Epithelial cell of proximal tubule (primary cell): Measurements from ENCODE around the gene DRG1. TPM values are rescaled to one million over a fixed set of nuclear protein-coding genes. Genes with fewer than 3 reads are reported as not detected.
"Not testable (repeated sequence)": the region's sequence is repeated elsewhere in the genome, so short reads cannot be mapped to it uniquely, and the experiment has no call there.

Experiments used
- DNase-seq: peaks from one replicate; pipeline ENCODE4 v3.0.0-alpha.2; 2011; ENCODE audit warnings: low read depth
- H3K4me3 ChIP-seq: 2 replicates; pipeline ENCODE4 v1.5.1; 2011; ENCODE audit warnings: low read depth, mild to moderate bottlenecking, low read length
- total RNA-seq: library from RNA; depleted of rRNA; stranded (reverse); fragments of >200 nt; gene quantifications from 2 replicates; pipeline ENCODE4 v1.2.3, GENCODE V29; 2015
- TF ChIP-seq, protein P1 (sequence below): conservative IDR thresholded peaks from 2 replicates; pipeline ENCODE4 v1.5.1; 2012; ENCODE audit warnings: low read depth, mild to moderate bottlenecking, low read length

DRG1 gene
- total RNA-seq, 1 donor from 2014 or later = 77.9 TPM

DNA sequence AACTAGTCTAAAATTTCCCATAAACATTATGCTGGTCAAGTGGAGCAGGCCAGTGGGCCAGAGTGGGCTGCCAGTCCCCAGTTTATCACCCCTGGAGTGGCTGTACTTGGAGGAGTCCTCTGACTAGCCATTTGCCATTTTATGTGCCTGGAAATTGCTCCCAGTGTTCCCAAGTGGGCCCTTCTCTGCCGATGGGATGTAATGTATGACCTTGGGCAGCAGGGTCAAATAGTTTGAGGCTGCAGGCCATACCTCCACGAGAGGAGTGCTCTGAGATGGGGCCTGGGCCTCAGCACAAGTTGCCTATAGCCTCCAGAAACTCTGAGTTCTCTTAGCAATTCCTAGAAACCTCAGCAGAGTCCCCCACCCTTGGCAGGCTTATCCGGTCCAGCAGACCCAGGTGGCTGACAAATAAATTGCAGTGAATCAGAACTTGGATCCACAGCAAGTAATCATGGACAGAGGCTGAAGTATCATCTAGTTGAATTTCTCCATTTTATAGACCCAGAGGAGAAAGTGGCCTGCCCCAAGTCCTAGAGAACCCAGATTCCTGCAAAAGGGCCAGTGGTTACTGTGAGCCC is 35.4 kb upstream of the DRG1 start:
- TF ChIP-seq, protein P1, sequence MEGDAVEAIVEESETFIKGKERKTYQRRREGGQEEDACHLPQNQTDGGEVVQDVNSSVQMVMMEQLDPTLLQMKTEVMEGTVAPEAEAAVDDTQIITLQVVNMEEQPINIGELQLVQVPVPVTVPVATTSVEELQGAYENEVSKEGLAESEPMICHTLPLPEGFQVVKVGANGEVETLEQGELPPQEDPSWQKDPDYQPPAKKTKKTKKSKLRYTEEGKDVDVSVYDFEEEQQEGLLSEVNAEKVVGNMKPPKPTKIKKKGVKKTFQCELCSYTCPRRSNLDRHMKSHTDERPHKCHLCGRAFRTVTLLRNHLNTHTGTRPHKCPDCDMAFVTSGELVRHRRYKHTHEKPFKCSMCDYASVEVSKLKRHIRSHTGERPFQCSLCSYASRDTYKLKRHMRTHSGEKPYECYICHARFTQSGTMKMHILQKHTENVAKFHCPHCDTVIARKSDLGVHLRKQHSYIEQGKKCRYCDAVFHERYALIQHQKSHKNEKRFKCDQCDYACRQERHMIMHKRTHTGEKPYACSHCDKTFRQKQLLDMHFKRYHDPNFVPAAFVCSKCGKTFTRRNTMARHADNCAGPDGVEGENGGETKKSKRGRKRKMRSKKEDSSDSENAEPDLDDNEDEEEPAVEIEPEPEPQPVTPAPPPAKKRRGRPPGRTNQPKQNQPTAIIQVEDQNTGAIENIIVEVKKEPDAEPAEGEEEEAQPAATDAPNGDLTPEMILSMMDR = no peak
- H3K4me3 ChIP-seq = no peak overlapping the region
- DNase-seq = no peak

DNA sequence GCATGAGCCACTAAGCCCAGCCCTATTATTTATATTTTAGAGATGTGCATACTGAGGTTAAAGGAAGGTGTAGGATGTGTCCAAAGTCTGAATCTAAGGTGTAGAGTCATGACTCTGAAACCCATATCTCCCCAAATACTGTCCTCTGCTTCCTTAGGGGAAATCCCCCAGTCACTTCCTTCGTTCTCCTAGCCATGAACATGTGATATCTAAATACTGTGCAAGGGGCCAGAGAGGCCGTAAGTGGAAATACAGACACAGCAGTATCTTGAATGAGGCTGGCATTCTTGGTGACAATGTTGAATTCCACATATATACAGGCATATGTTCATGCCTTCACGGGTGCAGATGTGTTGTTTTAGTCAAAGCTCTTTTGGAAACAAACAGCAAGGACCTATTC is 32.0 kb upstream of the DRG1 start:
- DNase-seq = no peak
- TF ChIP-seq, protein P1 = no peak
- H3K4me3 ChIP-seq = no peak overlapping the region

DNA sequence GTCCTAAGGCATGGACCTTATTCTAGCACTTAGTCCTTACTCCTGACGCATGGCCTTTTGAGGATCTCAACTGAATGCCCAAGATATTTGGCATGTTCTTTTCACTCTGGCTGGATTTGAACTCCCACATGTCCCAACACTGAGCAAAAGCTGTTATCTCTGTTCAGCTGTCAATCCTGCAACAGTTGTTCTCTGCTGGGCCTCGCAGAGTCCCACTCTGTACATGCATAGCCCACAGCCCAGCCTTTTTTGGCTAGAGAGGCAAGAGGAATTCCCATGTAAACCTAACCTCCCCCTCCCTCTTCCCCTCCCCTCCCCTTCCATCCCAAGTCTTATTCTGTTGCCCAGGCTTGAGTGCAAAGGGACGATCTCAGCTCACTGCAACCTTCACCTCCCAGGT is 21.8 kb upstream of the DRG1 start:
- no peak for DNase-seq
- no peak overlapping the region for H3K4me3 ChIP-seq
- TF ChIP-seq, protein P1 = no peak

DNA sequence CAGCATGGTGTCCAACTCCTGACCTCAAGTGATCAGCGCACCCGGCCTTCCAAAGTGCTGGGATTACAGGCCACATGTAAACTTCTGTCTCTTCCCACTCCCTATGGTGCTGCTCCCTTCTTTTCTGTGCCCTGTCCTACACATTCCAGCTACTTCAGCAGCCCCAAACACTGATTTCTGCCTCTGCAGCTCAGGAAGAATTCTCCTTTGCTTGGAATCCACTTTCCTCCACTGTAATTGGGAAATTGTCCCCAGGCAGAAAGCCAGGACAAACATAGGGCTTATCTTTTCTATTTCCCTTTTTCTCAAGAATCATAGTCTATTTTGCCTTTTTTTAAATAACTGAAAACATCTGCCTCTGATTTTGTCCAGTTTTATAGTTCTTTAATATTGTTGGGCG is 21.3 kb upstream of the DRG1 start:
- DNase-seq = no peak
- TF ChIP-seq, protein P1 = no peak
- H3K4me3 ChIP-seq = no peak overlapping the region

DNA sequence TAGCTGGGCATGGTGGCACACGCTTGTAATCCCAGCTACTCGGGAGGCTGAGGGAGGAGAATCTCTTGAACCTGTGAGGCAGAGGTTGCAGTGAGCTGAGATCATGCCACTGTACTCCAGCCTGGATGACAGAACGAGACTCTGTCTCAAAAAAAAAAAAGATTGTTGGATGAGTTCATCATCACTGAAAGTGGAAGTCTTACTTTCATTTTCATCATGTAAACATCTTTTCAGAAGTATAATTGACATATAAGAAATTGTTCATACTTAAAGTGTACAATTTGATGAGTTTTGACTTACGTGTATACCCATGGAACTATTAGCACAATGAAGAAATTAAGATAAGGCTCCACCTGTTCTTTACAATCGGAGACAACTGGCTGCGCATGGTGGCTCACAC is 20.8 kb upstream of the DRG1 start:
- DNase-seq, H3K4me3 ChIP-seq: not testable (repeated sequence)

DNA sequence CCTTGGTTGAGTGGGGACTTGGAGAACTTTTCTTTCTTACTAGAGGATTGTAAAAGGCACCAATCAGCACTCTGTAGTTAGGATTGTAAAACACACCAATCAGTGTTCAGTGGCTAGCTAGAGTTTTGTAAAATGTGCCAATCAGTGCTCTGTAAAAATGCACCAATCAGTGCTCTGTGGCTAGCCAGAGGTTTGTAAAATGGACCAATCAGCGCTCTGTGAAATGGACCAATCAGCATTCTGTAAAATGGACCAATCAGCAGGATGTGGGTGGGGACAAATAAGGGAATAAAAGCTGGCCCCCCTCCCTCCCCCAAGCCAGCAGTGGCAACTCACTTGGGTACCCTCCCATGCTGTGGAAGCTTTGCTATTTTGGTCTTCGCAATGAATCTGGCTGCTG is 5.5 kb upstream of the DRG1 start:
- no peak for DNase-seq
- TF ChIP-seq, protein P1 = no peak
- H3K4me3 ChIP-seq = no peak overlapping the region

DNA sequence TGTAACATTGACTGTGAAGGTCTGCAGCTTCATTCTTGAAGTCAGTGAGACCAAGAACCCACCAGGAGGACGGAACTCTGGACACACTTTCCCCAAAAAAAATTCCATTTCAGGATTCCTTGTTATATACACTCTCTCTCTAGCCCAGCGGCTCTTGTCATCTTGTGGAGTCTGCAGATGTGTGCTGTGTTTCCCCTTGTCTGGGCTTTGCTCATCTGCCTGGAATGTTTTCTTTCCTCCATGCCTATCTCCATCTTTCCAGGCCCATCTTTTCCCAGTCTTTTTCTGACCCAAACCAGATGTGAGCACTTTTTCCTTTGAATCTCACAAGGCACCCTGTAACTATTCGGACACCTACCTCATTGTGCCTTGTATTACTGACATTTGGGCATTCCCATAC is 5.1 kb upstream of the DRG1 start:
- no peak overlapping the region for H3K4me3 ChIP-seq
- no peak for DNase-seq
- TF ChIP-seq, protein P1 = no peak
